ENCODE results near the gene SDR9C7.
"Not testable (repeated sequence)": the region's sequence is repeated elsewhere in the genome, so short reads cannot be mapped to it uniquely, and the experiment has no call there.

The SDR9C7 gene

DNA sequence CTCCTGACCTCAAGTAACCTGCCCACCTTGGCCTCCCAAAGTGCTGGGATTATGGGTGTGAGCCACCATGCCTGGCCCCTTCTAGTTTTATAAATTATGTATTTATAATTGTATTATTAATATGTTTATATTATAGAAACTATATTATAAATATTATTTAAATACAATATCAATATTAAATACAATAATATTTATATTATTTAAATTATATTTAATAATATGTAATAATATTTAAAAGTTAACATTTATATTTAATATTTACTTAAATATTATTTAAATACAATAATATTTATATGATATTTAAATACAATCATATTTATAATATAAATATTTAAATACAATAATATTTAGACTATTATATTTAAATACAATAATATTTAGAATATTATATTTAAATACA, 20.0 kb downstream of the SDR9C7 start:
- DNase-seq = no peak

DNA sequence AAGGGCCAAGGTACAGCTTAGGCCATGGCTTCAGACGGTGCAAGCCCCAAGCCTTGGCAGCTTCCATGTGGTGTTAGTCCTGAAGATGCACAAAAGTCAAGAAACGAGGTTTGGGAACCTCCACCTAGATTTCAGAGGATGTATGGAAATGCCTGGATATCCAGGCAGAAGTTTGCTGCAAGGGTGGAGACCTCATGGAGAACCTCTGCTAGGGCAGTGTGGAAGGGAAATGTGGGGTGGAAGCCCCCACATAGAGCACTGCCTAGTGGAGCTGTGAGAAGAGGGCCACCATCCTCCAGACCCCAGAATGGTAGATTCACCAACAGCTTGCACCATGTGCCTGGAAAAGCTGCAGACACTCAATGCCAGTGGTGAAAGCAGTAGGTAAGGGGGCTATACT, 24.8 kb downstream of the SDR9C7 start:
- DNase-seq = not testable (repeated sequence)

DNA sequence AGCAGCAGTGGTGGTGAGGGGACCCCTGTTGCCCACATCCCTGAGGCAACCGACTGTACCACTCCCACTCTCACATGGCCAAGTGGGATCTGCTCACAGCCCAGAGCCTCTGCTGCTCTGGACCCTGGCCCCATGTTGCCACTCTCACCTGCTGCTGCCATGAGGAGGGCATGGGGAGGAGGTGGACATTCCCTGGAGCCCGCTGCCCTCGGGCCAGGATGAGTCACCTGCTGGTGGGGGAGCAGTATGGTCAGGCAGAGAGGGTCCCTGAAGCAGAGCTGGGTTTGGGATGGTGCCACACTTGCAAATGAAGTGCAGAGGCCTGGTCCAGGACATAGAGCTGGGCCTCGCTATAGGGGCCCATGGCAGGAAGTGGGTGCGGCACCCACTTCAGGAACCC, 26.1 kb downstream of the SDR9C7 start:
- DNase-seq = no peak

DNA sequence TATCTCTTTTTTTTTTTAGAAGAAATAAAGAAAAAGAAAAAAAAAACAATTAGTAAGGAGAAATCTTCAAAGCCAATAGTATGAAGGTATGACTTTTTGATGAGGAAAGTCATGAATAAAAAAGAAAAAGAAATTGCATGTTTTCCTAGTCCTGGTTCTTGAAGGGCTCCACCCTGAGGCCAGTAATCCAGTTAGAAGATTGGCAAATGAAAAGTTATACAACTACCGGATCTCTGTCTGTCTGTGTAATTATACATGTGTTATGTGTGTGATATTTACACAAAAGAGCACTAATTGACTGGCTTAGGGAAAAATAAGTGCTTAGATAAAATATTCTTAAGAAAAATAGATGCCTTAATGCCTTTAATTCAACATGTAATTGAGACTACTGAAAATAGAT, 28.4 kb downstream of the SDR9C7 start:
- no peak for DNase-seq

GRCh38 chr12:56903374-56903773, 30.8 kb downstream of the SDR9C7 start:
- no peak for DNase-seq

- DNase-seq = not testable (repeated sequence)
These were observed 32.9 kb downstream of the SDR9C7 start for GRCh38 chr12:56901313-56901712.

DNA sequence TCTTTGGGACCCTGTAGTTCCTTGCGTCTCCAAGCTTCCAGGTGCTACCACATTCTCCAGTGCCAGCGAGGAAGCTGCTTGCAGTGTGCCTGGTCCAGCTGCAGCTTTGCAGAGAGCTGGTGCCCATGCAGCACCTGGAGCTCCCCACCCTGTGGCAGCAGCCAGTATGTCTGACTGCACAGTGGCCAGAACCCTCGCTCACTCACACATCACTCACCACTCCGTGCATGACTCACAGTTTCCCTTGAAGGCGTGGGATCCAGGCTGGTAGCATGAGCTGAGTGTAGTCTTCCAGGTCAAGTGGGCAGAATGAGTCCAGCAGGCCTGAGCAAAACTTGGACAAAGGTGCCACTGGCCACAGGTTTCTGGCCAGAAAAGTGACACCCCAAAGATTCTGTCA, 33.6 kb downstream of the SDR9C7 start:
- DNase-seq = no peak

- no peak for DNase-seq
These were observed 35.3 kb downstream of the SDR9C7 start for GRCh38 chr12:56898938-56899337.

DNA sequence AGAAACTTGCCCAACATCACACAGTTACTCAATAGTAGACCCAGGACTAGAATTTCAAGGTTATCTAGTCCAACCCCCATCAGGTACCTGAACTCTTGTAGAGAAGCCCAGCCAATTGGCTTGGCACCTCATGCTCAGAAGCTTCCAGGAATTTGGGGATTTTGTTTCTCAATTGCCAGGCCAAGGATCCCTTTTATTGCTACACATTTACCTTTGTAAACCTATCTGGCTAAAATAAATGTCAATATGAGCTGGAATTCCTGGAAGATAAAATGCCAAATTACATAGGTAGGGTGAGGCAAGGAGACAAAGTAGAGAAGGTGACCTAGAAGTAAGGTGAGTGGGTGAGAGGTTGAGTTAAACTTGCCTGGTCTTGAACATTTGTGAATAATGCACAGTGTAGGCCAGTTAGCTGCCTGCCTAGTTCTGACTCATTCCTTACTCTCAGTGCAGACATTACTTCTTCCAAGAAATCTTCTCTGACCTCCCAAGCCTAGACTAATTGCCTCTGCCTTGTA, 36.3 kb downstream of the SDR9C7 start:
- DNase-seq = no peak

DNA sequence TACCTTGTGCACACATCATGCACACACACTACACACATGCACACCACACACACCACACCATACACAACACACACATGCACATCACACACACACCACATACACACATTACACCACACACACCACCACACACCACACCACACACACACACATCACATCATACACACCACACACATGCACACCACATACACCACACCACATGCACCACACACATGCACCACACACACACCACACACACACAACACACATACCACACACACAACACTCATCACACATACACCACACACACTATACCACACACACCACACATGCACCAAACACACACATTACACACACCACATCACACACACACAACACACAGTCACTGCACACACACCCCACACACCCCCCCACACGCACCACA, 38.1 kb downstream of the SDR9C7 start:
- DNase-seq = no peak

DNA sequence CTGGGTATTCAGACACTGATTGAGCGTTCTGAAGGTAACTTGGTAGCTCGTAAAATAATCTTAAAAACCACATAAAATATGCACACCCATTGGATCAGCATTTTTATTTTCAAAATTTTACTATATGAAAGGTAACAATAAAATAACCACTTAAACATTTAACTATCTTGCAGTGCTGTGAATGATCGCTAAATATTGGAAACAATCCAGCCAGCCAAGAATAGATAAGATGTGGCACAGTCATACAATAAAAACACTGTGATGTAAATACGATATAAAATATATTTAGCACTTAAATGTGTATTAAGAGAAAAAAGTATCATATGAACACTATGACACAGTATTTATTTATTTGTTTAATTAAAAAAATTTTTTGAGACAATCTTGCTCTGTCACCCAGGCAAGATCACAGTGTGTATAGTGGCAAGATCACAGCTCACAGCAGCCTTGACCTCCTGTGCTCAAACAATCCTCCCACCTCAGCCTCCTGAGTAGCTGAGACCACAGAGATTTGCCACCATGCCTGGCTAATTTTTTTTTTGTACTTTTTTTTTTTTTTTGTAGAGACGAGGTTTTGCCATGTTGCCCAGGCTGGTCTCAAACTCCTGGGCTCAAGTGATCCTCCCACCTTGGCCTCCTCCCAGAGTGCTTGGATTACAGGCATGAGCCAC, 39.4 kb downstream of the SDR9C7 start:
- DNase-seq = no peak

- not testable (repeated sequence) for DNase-seq
These were observed 42.3 kb downstream of the SDR9C7 start for GRCh38 chr12:56891885-56892284.

- no peak for DNase-seq
These were observed 47.9 kb downstream of the SDR9C7 start for GRCh38 chr12:56886319-56886718.

DNA sequence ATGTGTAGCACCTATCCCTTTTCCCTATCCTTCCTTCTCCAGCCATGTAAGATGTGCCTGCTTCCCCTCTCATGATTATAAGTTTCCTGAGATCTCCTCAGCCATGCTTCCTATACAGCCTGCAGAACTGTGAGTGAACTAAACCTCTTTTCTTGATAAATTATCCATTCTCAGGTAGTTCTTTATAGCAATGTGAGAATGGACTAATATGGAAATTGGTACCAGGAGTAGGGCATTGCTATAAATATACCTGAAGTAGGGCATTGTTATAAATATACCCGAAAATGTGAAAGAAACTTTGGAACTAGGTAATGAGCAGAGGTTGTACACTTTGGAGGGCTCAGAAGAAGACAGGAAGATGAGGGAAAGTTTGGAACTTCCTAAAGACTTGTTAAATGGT, 48.9 kb downstream of the SDR9C7 start:
- no peak for DNase-seq

DNA sequence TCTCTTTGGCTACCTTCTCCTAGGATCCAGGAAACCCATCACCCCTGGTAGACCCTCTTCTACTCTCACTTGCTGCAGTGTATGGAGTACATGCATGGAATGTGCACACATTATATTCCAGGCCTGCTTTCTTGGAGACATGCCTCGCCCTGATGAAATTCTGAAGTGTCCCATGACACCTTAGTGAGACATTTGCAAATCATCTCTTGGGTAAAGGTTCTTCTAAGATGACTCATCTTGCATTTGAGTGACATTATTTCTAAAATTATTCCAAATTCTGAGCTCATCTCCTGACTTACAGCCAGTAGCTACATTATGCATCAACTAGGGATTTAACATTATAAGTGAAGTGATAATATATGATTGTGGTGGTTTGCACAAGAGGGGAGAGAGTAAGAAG, 49.8 kb downstream of the SDR9C7 start:
- no peak for DNase-seq

- DNase-seq = not testable (repeated sequence)
These were observed 51.8 kb downstream of the SDR9C7 start for GRCh38 chr12:56882407-56882806.

GRCh38 chr12:56880125-56880992, 53.8 kb downstream of the SDR9C7 start:
- DNase-seq = no peak

- not testable (repeated sequence) for DNase-seq
These were observed 54.7 kb downstream of the SDR9C7 start for GRCh38 chr12:56879240-56880124.

DNA sequence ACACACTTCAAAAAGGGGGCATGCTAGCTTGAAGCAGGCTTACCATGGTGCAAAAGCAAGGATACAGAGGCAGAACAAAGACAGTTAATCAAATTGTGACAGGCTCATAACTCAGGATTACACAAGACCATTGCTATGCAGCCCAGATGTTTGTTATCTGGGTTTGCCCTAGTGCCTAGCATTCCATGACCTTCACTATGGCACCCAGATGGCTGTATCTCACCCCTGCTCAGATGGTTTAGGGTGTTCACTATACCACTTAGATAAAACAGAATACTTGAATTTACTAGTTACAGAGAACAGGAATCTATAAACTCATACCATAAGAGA, 56.2 kb downstream of the SDR9C7 start:
- DNase-seq = no peak

DNA sequence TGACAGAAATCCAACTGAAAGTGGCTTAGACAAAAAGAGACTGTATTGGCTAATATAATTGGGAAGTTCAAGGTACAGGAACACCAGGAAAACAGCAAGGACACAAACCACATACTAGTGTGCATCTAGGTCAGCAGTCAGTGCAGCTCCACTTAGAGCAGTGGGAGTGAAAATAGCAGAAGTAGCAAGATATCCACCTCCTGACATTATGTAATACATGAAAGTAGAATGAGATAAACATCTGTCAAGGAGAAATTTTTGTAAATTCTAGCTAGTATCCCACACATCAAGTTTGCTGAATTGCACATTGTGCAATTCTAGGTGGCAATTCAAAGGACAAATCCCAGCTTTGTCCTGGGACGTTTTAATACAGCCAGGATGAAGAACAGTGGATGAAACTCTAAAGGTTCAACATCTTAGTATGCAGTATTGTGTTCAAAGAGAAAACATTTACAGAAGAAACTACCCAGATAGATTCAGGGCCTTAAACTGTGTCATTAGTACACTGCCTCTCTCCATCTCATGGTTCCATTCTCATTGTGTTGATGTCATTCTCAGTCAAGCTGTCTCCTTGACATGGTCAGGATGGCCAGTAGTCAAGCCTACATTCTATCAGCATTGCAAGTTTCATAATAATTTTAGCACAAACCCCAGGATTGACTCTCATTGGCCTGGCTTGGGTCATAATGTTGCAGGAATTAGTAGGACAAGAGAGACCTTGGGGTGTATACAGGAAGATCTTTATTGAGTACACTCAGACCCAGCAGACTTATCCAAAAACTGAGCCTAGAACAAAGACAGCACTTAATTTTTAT, 56.8 kb downstream of the SDR9C7 start:
- no peak for DNase-seq

DNA sequence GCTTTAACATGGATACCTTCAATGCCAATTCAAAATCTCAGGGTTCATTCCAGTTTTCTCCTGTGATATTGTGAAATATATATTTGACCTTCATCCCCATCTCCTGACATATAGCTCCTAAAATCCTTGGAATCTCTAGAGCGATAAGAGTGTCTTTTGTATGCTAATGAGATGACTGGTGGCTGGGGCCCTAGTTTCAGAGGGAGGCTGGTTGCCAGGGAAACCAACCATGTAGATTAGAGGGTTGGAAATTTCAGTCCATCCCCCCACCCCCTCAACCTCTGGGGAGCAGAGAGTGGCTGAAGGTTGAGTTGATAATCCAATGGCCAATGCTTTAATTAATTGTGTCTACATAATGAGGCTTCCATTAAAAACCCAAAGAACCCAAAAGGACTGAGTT, 59.4 kb downstream of the SDR9C7 start:
- DNase-seq = no peak

DNA sequence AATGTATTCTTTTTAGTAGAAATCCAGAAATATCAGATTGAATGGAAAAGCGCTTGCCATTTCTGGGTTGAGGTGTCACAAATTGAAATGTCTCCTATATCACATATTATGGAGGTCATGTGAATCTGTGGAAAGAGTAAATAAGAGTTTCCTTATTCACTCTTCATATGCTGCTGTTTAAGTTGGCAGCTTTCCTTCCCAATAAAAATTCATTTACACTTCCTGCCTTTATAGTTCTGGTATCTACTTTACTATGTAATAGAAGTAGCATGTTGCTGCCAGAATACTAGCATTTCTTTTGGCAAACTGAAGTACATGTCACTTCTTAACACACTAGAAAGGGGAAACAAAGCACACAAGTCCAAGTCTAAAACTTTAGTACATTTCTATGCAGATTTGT, 60.8 kb downstream of the SDR9C7 start:
- no peak for DNase-seq
